Keratinocyte (primary cell): ENCODE results near the gene RSPO3. TPM values are rescaled to one million over a fixed set of nuclear protein-coding genes. Genes with fewer than 3 reads are reported as not detected.

Source experiments
- DNase-seq: peaks from one replicate; pipeline ENCODE4 v3.0.0-alpha.2; 2011; ENCODE audit warnings: low read depth, missing footprints, low spot score
- FAIRE-seq: peaks from 2 replicates; lab custom pipeline; 2011; peaks lifted over from hg19 to GRCh38; lab: Jason Lieb, UNC
- H2AFZ ChIP-seq: 2 replicates; pipeline ENCODE4 v1.6.0; 2012; ENCODE audit warnings: low read length, control low read depth, inconsistent platforms; ENCODE audit not compliant: control insufficient read depth
- H3K27ac ChIP-seq: 2 replicates; pipeline ENCODE4 v1.5.1; 2011; ENCODE audit warnings: low read length; ENCODE audit not compliant: control insufficient read depth, insufficient read depth
- H3K27me3 ChIP-seq: 3 replicates; pipeline ENCODE4 v1.6.0; 2011; ENCODE audit warnings: low read length; ENCODE audit not compliant: control insufficient read depth, insufficient read depth; ENCODE audit errors: extremely low read depth
- H3K36me3 ChIP-seq, 2 experiments: 2 replicates in 1 of 2; 3 replicates in 1 of 2; pipeline ENCODE4 v1.5.1; 2011; ENCODE audit warnings: low read length in 2 of 2, mild to moderate bottlenecking in 1 of 2; ENCODE audit not compliant: control insufficient read depth in 2 of 2, insufficient read depth in 2 of 2; ENCODE audit errors: extremely low read depth in 1 of 2
- H3K4me1 ChIP-seq: 3 replicates; pipeline ENCODE4 v1.5.1; 2011; ENCODE audit warnings: low read length; ENCODE audit not compliant: control insufficient read depth, insufficient read depth; ENCODE audit errors: extremely low read depth
- H3K4me2 ChIP-seq: 3 replicates; pipeline ENCODE4 v1.6.0; 2011; ENCODE audit warnings: low read depth, low read length; ENCODE audit not compliant: control insufficient read depth, insufficient read depth; ENCODE audit errors: extremely low read depth
- H3K4me3 ChIP-seq, 3 experiments: fragments of 200-600 bp in 1 of 3; sonication (generic) in 1 of 3; 2 replicates in 2 of 3; 3 replicates in 1 of 3; pipeline ENCODE4 v1.5.1; 2011 to 2016; ENCODE audit warnings: low read length in 3 of 3, mild to moderate bottlenecking in 3 of 3, control low read depth in 2 of 3, inconsistent platforms in 1 of 3, low read depth in 1 of 3, mixed read lengths in 1 of 3, mixed run types in 1 of 3, moderate library complexity in 1 of 3; ENCODE audit not compliant: control insufficient read depth in 2 of 3, insufficient read depth in 2 of 3; ENCODE audit errors: extremely low read depth in 1 of 3
- H3K79me2 ChIP-seq: 2 replicates; pipeline ENCODE4 v1.6.0; 2012; ENCODE audit warnings: low read length; ENCODE audit not compliant: control insufficient read depth, insufficient read depth
- H3K9ac ChIP-seq: 3 replicates; pipeline ENCODE4 v1.6.0; 2011; ENCODE audit warnings: low read length; ENCODE audit not compliant: control insufficient read depth, insufficient read depth; ENCODE audit errors: extremely low read depth
- H3K9me1 ChIP-seq: 3 replicates; pipeline ENCODE4 v1.6.0; 2011; ENCODE audit warnings: low read length; ENCODE audit not compliant: control insufficient read depth, insufficient read depth; ENCODE audit errors: extremely low read depth
- H3K9me3 ChIP-seq: 2 replicates; pipeline ENCODE4 v1.5.1; 2012; ENCODE audit warnings: low read depth, low read length; ENCODE audit not compliant: control insufficient read depth
- H4K20me1 ChIP-seq: 3 replicates; pipeline ENCODE4 v1.6.0; 2011; ENCODE audit warnings: low read length; ENCODE audit not compliant: control insufficient read depth, insufficient read depth; ENCODE audit errors: extremely low read depth
- EZH2 ChIP-seq: IDR thresholded peaks from one replicate; pipeline ENCODE4 v1.6.1; 2012; ENCODE audit warnings: inconsistent platforms, mild to moderate bottlenecking, low read length, moderate library complexity
- dilution Hi-C: fragments of 300-500 bp; cut with MboI; formaldehyde crosslinking; loops from one replicate; pipeline ENCODE4 v1.7.0; 2020; ENCODE audit warnings: low sequenced_read_pairs; ENCODE audit not compliant: extremely low pct_ligation_motif_present
- polyA plus RNA-seq, 5 experiments: library from polyadenylated mRNA; depleted of rRNA in 3 of 5; stranded (reverse) in 3 of 5; stranded (forward) in 1 of 5; unstranded in 1 of 5; fragments of >200 nt; gene quantifications; 1 replicate in 1 of 5; 2 replicates in 3 of 5; 3 replicates in 1 of 5; pipeline versions ENCODE4 v1.2.1 to v1.2.3, GENCODE V29; 2011 to 2012; ENCODE audit warnings: missing spikeins in 2 of 5, low read depth in 1 of 5, low replicate concordance in 1 of 5
- TF ChIP-seq, protein P1 (sequence below), 3 experiments: IDR thresholded peaks in 1 of 3; conservative IDR thresholded peaks in 1 of 3; optimal IDR thresholded peaks in 1 of 3; 2 replicates in 2 of 3; 3 replicates in 1 of 3; pipeline versions ENCODE3 to v1.5.1; 2011; ENCODE audit warnings: low read length in 3 of 3, mild to moderate bottlenecking in 3 of 3, moderate library complexity in 2 of 3, control low read depth in 1 of 3, inconsistent platforms in 1 of 3; ENCODE audit not compliant: insufficient read depth in 2 of 3; ENCODE audit errors: extremely low read depth in 1 of 3

The RSPO3 gene
- polyA plus RNA-seq, 1 donor (not counting 4 experiments of a cell fraction or from before 2014, with no cell fraction given) = not detected

- no peak overlapping the region for H2AFZ ChIP-seq
- DNase-seq (no peak), FAIRE-seq (no peak)
- no peaks in the 10 kb centered on the region for H3K9me1 ChIP-seq
- H3K27ac ChIP-seq = no peak overlapping the region
- dilution Hi-C loops = no loop called here
- H3K9me3 ChIP-seq = no peaks in the 10 kb centered on the region
- TF ChIP-seq, protein P1, sequence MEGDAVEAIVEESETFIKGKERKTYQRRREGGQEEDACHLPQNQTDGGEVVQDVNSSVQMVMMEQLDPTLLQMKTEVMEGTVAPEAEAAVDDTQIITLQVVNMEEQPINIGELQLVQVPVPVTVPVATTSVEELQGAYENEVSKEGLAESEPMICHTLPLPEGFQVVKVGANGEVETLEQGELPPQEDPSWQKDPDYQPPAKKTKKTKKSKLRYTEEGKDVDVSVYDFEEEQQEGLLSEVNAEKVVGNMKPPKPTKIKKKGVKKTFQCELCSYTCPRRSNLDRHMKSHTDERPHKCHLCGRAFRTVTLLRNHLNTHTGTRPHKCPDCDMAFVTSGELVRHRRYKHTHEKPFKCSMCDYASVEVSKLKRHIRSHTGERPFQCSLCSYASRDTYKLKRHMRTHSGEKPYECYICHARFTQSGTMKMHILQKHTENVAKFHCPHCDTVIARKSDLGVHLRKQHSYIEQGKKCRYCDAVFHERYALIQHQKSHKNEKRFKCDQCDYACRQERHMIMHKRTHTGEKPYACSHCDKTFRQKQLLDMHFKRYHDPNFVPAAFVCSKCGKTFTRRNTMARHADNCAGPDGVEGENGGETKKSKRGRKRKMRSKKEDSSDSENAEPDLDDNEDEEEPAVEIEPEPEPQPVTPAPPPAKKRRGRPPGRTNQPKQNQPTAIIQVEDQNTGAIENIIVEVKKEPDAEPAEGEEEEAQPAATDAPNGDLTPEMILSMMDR (optimal IDR thresholded peaks at IDR 0.05 in 1 of 3, IDR thresholded peaks at IDR 0.05 in 1 of 3, conservative IDR thresholded peaks at IDR 0.05 in 1 of 3; ENCODE audit: extremely low read depth in 1 of 3, insufficient read depth in 2 of 3, low read length in 3 of 3) = no peak
- no peak for TF ChIP-seq EZH2
- no peaks in the 10 kb centered on the region for H4K20me1 ChIP-seq
- no peak overlapping the region for H3K4me3 ChIP-seq
- H3K27me3 ChIP-seq = no peaks in the 10 kb centered on the region
- no peaks in the 10 kb centered on the region for H3K4me1 ChIP-seq
- H3K4me2 ChIP-seq = no peak overlapping the region
- H3K36me3 ChIP-seq = no peaks in the 10 kb centered on the region
- H3K9ac ChIP-seq = no peak overlapping the region
- H3K79me2 ChIP-seq = no peaks in the 10 kb centered on the region
These were observed 46.1 kb downstream of the RSPO3 start for GRCh38 chr6:127164565-127164964.

DNA sequence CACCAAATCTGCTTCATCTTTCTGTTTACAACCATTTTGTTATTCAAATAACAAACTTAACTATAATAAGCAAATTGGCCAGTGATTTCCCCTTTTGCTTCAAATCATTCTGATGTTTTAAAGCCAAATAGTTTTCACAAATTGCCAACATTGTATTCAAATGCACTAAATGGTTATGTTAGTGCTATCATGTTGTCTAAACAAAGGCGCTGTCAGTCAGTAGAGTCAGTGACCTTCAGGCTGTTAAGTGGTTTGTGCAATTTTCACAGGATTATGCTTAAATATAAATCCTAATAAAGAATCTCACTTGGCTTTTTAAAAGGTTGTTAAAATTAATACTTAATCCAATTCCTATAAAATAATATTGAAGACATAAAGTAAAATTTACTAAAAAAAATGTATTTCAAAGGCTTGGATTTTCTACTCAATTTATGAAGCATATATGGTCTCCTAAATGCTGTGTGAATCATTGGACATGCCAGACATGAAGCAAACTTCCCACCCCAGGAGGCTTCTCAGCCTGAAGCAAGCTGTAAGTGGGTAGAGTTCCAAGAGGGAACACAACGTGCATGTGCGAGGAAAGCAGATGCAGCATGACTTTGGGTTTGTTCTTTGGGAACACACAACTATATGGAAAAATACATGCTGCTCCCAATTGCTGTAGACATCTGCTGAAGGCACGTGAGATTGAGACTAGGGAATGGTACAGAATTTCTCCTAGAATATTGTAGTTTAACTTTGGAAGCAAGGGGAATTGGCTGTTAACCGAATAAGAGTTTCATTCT, 54.9 kb downstream of the RSPO3 start:
- DNase-seq = no peak
- Histone ChIP-seq H3K9me1 (no peaks in the 10 kb centered on the region), H3K79me2 (no peaks in the 10 kb centered on the region), H3K27ac (no peak overlapping the region), H3K4me2 (no peak overlapping the region), H3K4me1 (no peaks in the 10 kb centered on the region), H4K20me1 (no peaks in the 10 kb centered on the region), H3K27me3 (peaks cover 3% of the 10 kb centered on the region), H3K36me3 (no peaks in the 10 kb centered on the region), H3K9ac (no peak overlapping the region), H2AFZ (no peak overlapping the region), H3K4me3 (no peak overlapping the region), H3K9me3 (no peaks in the 10 kb centered on the region)
- FAIRE-seq = no peak
- dilution Hi-C loops = no loop called here
- TF ChIP-seq, protein P1 (optimal IDR thresholded peaks at IDR 0.05 in 1 of 3, IDR thresholded peaks at IDR 0.05 in 1 of 3, conservative IDR thresholded peaks at IDR 0.05 in 1 of 3; ENCODE audit: extremely low read depth in 1 of 3, insufficient read depth in 2 of 3, low read length in 3 of 3) = no peak
- no peak for TF ChIP-seq EZH2
